C4-2B (cell line): Measurements from ENCODE around the gene MAGI2.
"Not testable (repeated sequence)": the region's sequence is repeated elsewhere in the genome, so short reads cannot be mapped to it uniquely, and the experiment has no call there.

Experiments used
- ZFX ChIP-seq: fragments of 450-650 bp; IDR thresholded peaks from 2 replicates; pipeline ENCODE4 v1.6.1; 2017
- TF ChIP-seq, protein P1 (sequence below): fragments of 450-650 bp; conservative IDR thresholded peaks from 2 replicates; pipeline ENCODE4 v1.5.1; 2017; ENCODE audit warnings: mild to moderate bottlenecking

DNA sequence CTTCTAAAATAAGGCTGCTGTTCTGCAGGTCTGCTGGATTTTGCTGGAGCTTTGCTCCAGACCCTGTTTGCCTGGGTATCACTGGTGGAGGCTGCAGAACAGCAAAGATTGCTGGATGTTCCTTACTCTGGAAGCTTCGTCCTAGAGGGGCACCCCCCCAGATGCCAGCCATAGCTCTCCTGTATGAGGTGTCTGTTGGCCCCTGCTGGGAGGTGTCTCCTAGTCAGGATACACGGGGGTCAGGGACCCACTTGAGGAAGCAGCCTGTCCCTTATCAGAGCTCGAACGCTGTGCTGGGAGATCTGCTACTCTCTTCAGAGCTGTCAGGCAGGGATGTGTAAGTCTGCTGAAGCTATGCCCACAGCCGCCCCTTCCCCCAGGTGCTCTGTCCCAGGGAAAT, 382.3 kb downstream of the MAGI2 start:
- TF ChIP-seq, protein P1, sequence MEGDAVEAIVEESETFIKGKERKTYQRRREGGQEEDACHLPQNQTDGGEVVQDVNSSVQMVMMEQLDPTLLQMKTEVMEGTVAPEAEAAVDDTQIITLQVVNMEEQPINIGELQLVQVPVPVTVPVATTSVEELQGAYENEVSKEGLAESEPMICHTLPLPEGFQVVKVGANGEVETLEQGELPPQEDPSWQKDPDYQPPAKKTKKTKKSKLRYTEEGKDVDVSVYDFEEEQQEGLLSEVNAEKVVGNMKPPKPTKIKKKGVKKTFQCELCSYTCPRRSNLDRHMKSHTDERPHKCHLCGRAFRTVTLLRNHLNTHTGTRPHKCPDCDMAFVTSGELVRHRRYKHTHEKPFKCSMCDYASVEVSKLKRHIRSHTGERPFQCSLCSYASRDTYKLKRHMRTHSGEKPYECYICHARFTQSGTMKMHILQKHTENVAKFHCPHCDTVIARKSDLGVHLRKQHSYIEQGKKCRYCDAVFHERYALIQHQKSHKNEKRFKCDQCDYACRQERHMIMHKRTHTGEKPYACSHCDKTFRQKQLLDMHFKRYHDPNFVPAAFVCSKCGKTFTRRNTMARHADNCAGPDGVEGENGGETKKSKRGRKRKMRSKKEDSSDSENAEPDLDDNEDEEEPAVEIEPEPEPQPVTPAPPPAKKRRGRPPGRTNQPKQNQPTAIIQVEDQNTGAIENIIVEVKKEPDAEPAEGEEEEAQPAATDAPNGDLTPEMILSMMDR: not testable (repeated sequence)
- TF ChIP-seq ZFX: not testable (repeated sequence)
